OCI-LY1 (cell line): ENCODE data around the gene ANKRD16.

Experiments
- H2AFZ ChIP-seq: fragments of 200-600 bp; sonication (generic), shearing (Covaris generic); 2 replicates; pipeline ENCODE4 v1.6.0; 2014; ENCODE audit warnings: antibody characterized with exemption, mild to moderate bottlenecking, low read length
- H3F3A ChIP-seq: fragments of 200-600 bp; sonication (generic), shearing (Covaris generic); 2 replicates; pipeline ENCODE4 v1.6.0; 2014; ENCODE audit warnings: mild to moderate bottlenecking, antibody characterized with exemption, low read length, moderate library complexity; ENCODE audit not compliant: insufficient read depth
- H3K27ac ChIP-seq: fragments of 200-600 bp; sonication (generic); 2 replicates; pipeline ENCODE4 v1.5.1; 2014; ENCODE audit warnings: low read length, mixed run types, mild to moderate bottlenecking, low read depth; ENCODE audit not compliant: poor library complexity, severe bottlenecking
- H3K27me3 ChIP-seq: fragments of 200-600 bp; sonication (generic); 2 replicates; pipeline ENCODE4 v1.6.0; 2014; ENCODE audit warnings: antibody characterized with exemption, mild to moderate bottlenecking, low read length, moderate library complexity; ENCODE audit not compliant: insufficient read depth
- H3K36me3 ChIP-seq: fragments of 200-600 bp; sonication (generic); 2 replicates; pipeline ENCODE4 v1.6.1; 2014; ENCODE audit warnings: mild to moderate bottlenecking, antibody characterized with exemption, low read length, moderate library complexity, mixed read lengths; ENCODE audit not compliant: insufficient read depth
- H3K4me1 ChIP-seq: fragments of 200-600 bp; sonication (generic); 2 replicates; pipeline ENCODE4 v1.5.1; 2014; ENCODE audit warnings: mild to moderate bottlenecking, low read length, moderate library complexity; ENCODE audit not compliant: insufficient read depth, severe bottlenecking
- H3K4me2 ChIP-seq: fragments of 200-600 bp; sonication (generic), shearing (Covaris generic); 2 replicates; pipeline ENCODE4 v1.6.1; 2014; ENCODE audit warnings: low read length
- H3K4me3 ChIP-seq: fragments of 200-600 bp; sonication (generic); 2 replicates; pipeline ENCODE4 v1.5.1; 2014; ENCODE audit warnings: low read length, low read depth, mild to moderate bottlenecking, mixed read lengths; ENCODE audit not compliant: poor library complexity, severe bottlenecking
- H3K79me2 ChIP-seq: fragments of 200-600 bp; shearing (Covaris generic); 2 replicates; pipeline ENCODE4 v1.6.1; 2016; ENCODE audit warnings: mixed run types, low read length, mixed read lengths; ENCODE audit not compliant: insufficient read depth
- H3K9ac ChIP-seq: fragments of 200-600 bp; sonication (generic), shearing (Covaris generic); 2 replicates; pipeline ENCODE4 v1.6.1; 2014; ENCODE audit warnings: mild to moderate bottlenecking, low read length, mixed read lengths
- H3K9me2 ChIP-seq: fragments of 200-600 bp; sonication (generic), shearing (Covaris generic); 2 replicates; pipeline ENCODE4 v1.6.1; 2014; ENCODE audit warnings: low read depth, mild to moderate bottlenecking, low read length, mixed read lengths
- H3K9me3 ChIP-seq: fragments of 200-600 bp; shearing (Covaris generic); 2 replicates; pipeline ENCODE4 v1.6.1; 2014; ENCODE audit warnings: low read length, mixed read lengths
- H4K20me1 ChIP-seq: fragments of 200-600 bp; sonication (generic), shearing (Covaris generic); 2 replicates; pipeline ENCODE4 v1.6.0; 2016; ENCODE audit warnings: mild to moderate bottlenecking, low read length; ENCODE audit not compliant: insufficient read depth
- CTCF ChIP-seq: fragments of 200-600 bp; sonication (generic), shearing (Covaris generic); IDR thresholded peaks from 2 replicates; pipeline ENCODE4 v1.5.1; 2017; ENCODE audit warnings: mild to moderate bottlenecking, antibody characterized with exemption, low read length, moderate library complexity, mixed read lengths
- EZH2 ChIP-seq: fragments of 200-600 bp; sonication (generic), shearing (Covaris generic); IDR thresholded peaks from 2 replicates; pipeline ENCODE4 v1.8.0; 2017; ENCODE audit warnings: borderline replicate concordance, mixed run types, mild to moderate bottlenecking, antibody characterized with exemption, low read length, moderate library complexity, mixed read lengths

The ANKRD16 gene

GRCh38 chr10:5889624-5890451, at the start of gene ANKRD16, which contains the start of gene FBH1:
ANKRD16 (minus strand) TSS chr10:5889893; CDS start chr10:5889354, 539 bp downstream.
FBH1 (plus strand) TSS chr10:5890243; CDS start chr10:5890346, 103 bp downstream.
- no peak for TF ChIP-seq EZH2
- TF ChIP-seq CTCF = no peak
- H3F3A ChIP-seq = no peaks in the 10 kb centered on the region
- peaks cover 39% of the 10 kb centered on the region for H3K4me1 ChIP-seq
- H3K9ac ChIP-seq = peak within 1 kb of the TSS; percentile 95
- H3K27me3 ChIP-seq = no peaks in the 10 kb centered on the region
- no peaks in the 10 kb centered on the region for H3K9me3 ChIP-seq
- H3K79me2 ChIP-seq = peaks cover 21% of the 10 kb centered on the region
- H3K36me3 ChIP-seq = peaks cover 36% of the 10 kb centered on the region; the same call in 1 of the 2 replicates
- peak within 1 kb of the TSS; percentile 94 for H3K4me3 ChIP-seq
- peak within 1 kb of the TSS; percentile 21 for H3K27ac ChIP-seq
- peak within 1 kb of the TSS; percentile 98 for H3K4me2 ChIP-seq
- H4K20me1 ChIP-seq = no peaks in the 10 kb centered on the region
- no peaks in the 10 kb centered on the region for H3K9me2 ChIP-seq
- H2AFZ ChIP-seq = no peak within 1 kb of the TSS

GRCh38 chr10:5938291-5938690, 48.6 kb upstream of the ANKRD16 start:
- Histone ChIP-seq H3K9me2 (no peaks in the 10 kb centered on the region), H3K79me2 (no peaks in the 10 kb centered on the region), H3K9me3 (no peaks in the 10 kb centered on the region), H3F3A (no peaks in the 10 kb centered on the region), H3K4me2 (no peak overlapping the region), H3K36me3 (peaks cover 30% of the 10 kb centered on the region), H3K4me3 (no peak overlapping the region), H3K4me1 (no peaks in the 10 kb centered on the region), H3K27ac (no peak overlapping the region), H4K20me1 (no peaks in the 10 kb centered on the region), H2AFZ (no peak overlapping the region), H3K9ac (no peak overlapping the region), H3K27me3 (no peaks in the 10 kb centered on the region)
- no peak for TF ChIP-seq CTCF
- TF ChIP-seq EZH2 = no peak

GRCh38 chr10:5937016-5937415, 47.3 kb upstream of the ANKRD16 start:
- no peak overlapping the region for H3K27ac ChIP-seq
- H3K9me3 ChIP-seq = no peaks in the 10 kb centered on the region
- TF ChIP-seq EZH2 (no peak), CTCF (no peak)
- no peak overlapping the region for H3K9ac ChIP-seq
- H3K4me1 ChIP-seq = no peaks in the 10 kb centered on the region
- H3F3A ChIP-seq = no peaks in the 10 kb centered on the region
- H3K4me2 ChIP-seq = no peak overlapping the region
- H4K20me1 ChIP-seq = no peaks in the 10 kb centered on the region
- no peaks in the 10 kb centered on the region for H3K79me2 ChIP-seq
- peaks cover 41% of the 10 kb centered on the region for H3K36me3 ChIP-seq
- H3K9me2 ChIP-seq = no peaks in the 10 kb centered on the region
- H3K4me3 ChIP-seq = no peak overlapping the region
- no peaks in the 10 kb centered on the region for H3K27me3 ChIP-seq
- H2AFZ ChIP-seq = no peak overlapping the region
